Activated CD4-positive, alpha-beta T cell treated with anti-CD3 and anti-CD28 coated beads for 36 hours (primary cell): ENCODE results near the gene SPTLC1. TPM values are rescaled to one million over a fixed set of nuclear protein-coding genes. Genes with fewer than 3 reads are reported as not detected.
"Not testable (repeated sequence)": the region's sequence is repeated elsewhere in the genome, so short reads cannot be mapped to it uniquely, and the experiment has no call there.

Experiments used
- ATAC-seq: fragments of 200-7000 bp; cut with Tn5 transposase; one replicate; pipeline ENCODE4 v1.10.0; 2021; ENCODE audit warnings: mild to moderate bottlenecking, moderate library complexity
- CTCF ChIA-PET: fragments of 350-600 bp; sonication (Branson Sonifier 250); formaldehyde crosslinking; loops from one replicate; lab custom pipeline; 2021; ENCODE audit warnings: antibody characterized with exemption; lab: Charles Lee
- POLR2A ChIA-PET: fragments of 350-600 bp; sonication (Branson Sonifier 250); formaldehyde crosslinking; loops from one replicate; lab custom pipeline; 2021; ENCODE audit warnings: antibody characterized with exemption, inconsistent platforms; lab: Charles Lee
- DNase-seq: peaks from one replicate; pipeline ENCODE4 v3.0.0-alpha.2; 2020
- H3K27ac Mint-ChIP-seq: one replicate; pipeline ENCODE4 v1.8.0; 2021; ENCODE audit warnings: mixed read lengths
- H3K27me3 Mint-ChIP-seq: one replicate; pipeline ENCODE4 v1.8.0; 2021; ENCODE audit warnings: mixed read lengths
- H3K36me3 Mint-ChIP-seq: one replicate; pipeline ENCODE4 v1.8.0; 2021; ENCODE audit warnings: low read depth, mixed read lengths
- H3K4me1 Mint-ChIP-seq: one replicate; pipeline ENCODE4 v1.8.0; 2021; ENCODE audit warnings: mixed read lengths
- H3K4me3 Mint-ChIP-seq: one replicate; pipeline ENCODE4 v1.8.0; 2021; ENCODE audit warnings: mild to moderate bottlenecking, moderate library complexity, mixed read lengths
- H3K9me3 Mint-ChIP-seq: one replicate; pipeline ENCODE4 v1.8.0; 2021; ENCODE audit warnings: low read depth, mixed read lengths
- intact Hi-C, 2 experiments: fragments of 100-400 bp; cut with DNase I in 1 of 2; cut with micrococcal nuclease in 1 of 2; formaldehyde crosslinking; loops; one replicate each; pipeline versions ENCODE4 v1.14.2 to v1.15.1; 2022 to 2024; cut with DNase I, micrococcal nuclease
- total RNA-seq, 2 experiments: library from RNA; stranded (reverse); gene quantifications; one replicate each; pipeline ENCODE4 v1.2.3, GENCODE V29; 2021

The SPTLC1 gene, protein sequence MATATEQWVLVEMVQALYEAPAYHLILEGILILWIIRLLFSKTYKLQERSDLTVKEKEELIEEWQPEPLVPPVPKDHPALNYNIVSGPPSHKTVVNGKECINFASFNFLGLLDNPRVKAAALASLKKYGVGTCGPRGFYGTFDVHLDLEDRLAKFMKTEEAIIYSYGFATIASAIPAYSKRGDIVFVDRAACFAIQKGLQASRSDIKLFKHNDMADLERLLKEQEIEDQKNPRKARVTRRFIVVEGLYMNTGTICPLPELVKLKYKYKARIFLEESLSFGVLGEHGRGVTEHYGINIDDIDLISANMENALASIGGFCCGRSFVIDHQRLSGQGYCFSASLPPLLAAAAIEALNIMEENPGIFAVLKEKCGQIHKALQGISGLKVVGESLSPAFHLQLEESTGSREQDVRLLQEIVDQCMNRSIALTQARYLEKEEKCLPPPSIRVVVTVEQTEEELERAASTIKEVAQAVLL
- total RNA-seq, result 10 to 100 TPM; 45.9 to 46.6 TPM

DNA sequence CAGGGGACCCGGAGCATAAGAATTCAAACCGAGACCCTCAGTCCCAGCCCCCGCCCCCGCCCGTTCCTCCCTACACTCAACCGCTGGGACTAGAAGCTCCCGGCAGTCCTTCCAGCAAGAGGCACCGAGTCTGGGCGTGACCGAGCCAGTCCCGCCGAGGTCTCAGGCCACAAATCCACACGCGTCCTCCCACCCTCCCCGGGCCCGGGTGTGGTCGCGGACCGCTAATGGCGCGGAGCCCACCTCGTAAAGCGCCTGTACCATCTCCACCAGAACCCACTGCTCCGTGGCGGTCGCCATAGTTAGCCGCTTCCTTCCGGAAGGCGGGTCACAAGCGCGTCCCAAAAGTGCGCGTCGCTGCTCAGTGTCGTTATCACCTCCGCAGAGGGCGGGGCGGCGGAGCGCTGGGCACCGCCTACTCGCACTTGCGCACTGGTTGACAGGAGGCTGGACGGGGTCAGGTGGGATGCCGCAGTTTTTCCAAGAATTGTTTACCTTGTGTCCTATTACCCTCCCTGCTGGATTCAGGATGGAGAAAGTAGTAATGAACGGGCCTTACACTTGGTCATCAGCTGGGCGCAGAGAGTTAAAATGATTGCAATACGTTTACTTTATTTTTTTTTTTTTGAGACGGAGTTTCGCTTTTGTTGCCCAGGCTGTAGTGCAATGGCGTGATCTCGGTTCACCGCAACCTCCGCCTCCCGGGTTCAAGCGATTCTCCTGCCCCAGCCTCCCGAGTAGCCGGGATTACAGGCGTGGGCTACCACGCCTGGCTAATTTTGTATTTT, at the start of gene SPTLC1:
Gene SPTLC1, minus strand, starts transcription at position 343 of the 788 bp plus-strand sequence. Its CDS starts 43 bp downstream, at position 300.
- ChIA-PET POLR2A (interaction anchor here (0.5 kb wide), 1 partner anchor 210 kb away, joined by 3 read pairs; the partner anchor contains the start of gene NOL8), CTCF (interaction anchor here (0.8 kb wide), 1 partner anchor 1825 kb away, joined by 4 read pairs; no protein-coding TSS in a partner anchor)
- DNase-seq, result peak; percentile 97
- Mint-ChIP-seq H3K36me3 (peaks cover 23% of the 10 kb centered on the region), H3K27ac (peak within 1 kb of the TSS; percentile 98), H3K4me1 (peaks cover 26% of the 10 kb centered on the region), H3K9me3 (no peaks in the 10 kb centered on the region), H3K4me3 (peak within 1 kb of the TSS; percentile 95), H3K27me3 (no peaks in the 10 kb centered on the region)
- intact Hi-C loops, result loop anchor here in 1 of 2 experiments (1.0 to 10.0 kb wide), 10 partner anchors 17 to 1462 kb away; partner anchors contain the start of genes CARD19, CENPP, FAM120A and FAM120AOS
- ATAC-seq, result peak; percentile 99

DNA sequence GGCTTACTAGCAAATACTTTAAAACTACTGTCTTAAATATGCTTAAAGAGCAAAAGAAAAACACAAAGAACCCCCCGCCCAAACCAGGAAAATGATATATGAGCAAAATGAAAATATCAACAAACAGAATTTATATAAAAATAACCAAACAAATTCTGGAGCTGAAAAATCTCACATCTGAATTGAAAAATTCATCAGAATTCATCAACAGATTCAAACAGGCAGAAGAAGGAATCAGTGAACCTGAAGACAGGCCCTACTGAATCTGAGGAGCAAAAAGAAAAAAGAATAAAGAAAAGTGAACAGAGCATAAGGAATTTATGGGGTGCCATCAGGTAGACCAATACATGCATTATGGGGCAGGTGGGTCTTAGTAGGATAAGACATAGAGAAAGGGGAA, 49.8 kb upstream of the SPTLC1 start:
- CTCF ChIA-PET, result interaction anchor here (1.0 to 3.3 kb wide), 3 partner anchors 16 to 26 kb away, joined by 3 to 13 read pairs (median 4); no protein-coding TSS in a partner anchor
- peaks cover 11% of the 10 kb centered on the region for H3K9me3 Mint-ChIP-seq
- H3K4me3 Mint-ChIP-seq, result no peak overlapping the region
- H3K4me1 Mint-ChIP-seq, result no peaks in the 10 kb centered on the region
- intact Hi-C loops, result no loop called here
- no peak for DNase-seq
- H3K27me3 Mint-ChIP-seq, result peaks cover 5% of the 10 kb centered on the region
- no peak overlapping the region for H3K27ac Mint-ChIP-seq
- POLR2A ChIA-PET, result no interaction called here
- peaks cover 3% of the 10 kb centered on the region for H3K36me3 Mint-ChIP-seq
- no peak for ATAC-seq

DNA sequence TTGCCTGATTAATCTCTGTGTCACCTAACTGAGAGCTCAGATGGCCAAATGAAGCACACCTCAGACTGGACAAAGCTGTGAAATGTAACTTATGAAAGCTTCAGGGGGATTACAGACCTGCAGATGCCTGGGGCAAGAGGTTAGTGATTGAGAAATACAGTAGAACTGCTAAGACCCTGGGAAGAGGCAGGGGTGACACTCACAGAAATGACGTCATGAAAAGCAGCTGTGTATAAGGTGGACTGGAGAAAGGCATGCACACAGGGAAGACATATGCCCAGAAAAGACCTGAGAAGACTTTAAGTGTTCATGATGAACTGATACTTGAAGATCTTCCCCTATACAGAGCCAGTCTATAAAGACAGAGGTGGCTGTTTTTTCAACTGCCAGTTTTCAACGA, 49.3 kb upstream of the SPTLC1 start:
- POLR2A ChIA-PET, result no interaction called here
- DNase-seq, result no peak

GRCh38 chr9:92163276-92163675, 48.1 kb upstream of the SPTLC1 start:
- Mint-ChIP-seq H3K9me3 (peaks cover 11% of the 10 kb centered on the region), H3K36me3 (peaks cover 3% of the 10 kb centered on the region), H3K27me3 (peaks cover 6% of the 10 kb centered on the region), H3K4me1 (no peaks in the 10 kb centered on the region), H3K27ac (no peak overlapping the region), H3K4me3 (no peak overlapping the region)
- ChIA-PET CTCF (interaction anchor here (0.5 to 3.3 kb wide), 4 partner anchors 20 to 206 kb away, joined by 3 to 13 read pairs (median 4); no protein-coding TSS in a partner anchor), POLR2A (no interaction called here)
- ATAC-seq (no peak), DNase-seq (no peak)
- intact Hi-C loops, result no loop called here

More for the DNA sequence above, 49.3 kb upstream of the SPTLC1 start:
- H3K27ac Mint-ChIP-seq, result no peak overlapping the region
- intact Hi-C loops, result no loop called here
- CTCF ChIA-PET, result interaction anchor here (1.0 to 3.3 kb wide), 3 partner anchors 15 to 26 kb away, joined by 3 to 13 read pairs (median 4); no protein-coding TSS in a partner anchor
- peaks cover 4% of the 10 kb centered on the region for H3K27me3 Mint-ChIP-seq
- H3K36me3 Mint-ChIP-seq, result peaks cover 3% of the 10 kb centered on the region
- no peak overlapping the region for H3K4me3 Mint-ChIP-seq
- no peaks in the 10 kb centered on the region for H3K4me1 Mint-ChIP-seq
- no peak for ATAC-seq
- peaks cover 11% of the 10 kb centered on the region for H3K9me3 Mint-ChIP-seq

GRCh38 chr9:92160786-92161185, 45.6 kb upstream of the SPTLC1 start:
- intact Hi-C loops, result no loop called here
- CTCF ChIA-PET, result interaction anchor here (0.6 to 2.7 kb wide), 2 partner anchors 21 to 958 kb away, joined by 3 to 12 read pairs; no protein-coding TSS in a partner anchor
- ATAC-seq (no peak), DNase-seq (no peak)
- no peaks in the 10 kb centered on the region for H3K4me1 Mint-ChIP-seq
- peaks cover 3% of the 10 kb centered on the region for H3K36me3 Mint-ChIP-seq
- no peak overlapping the region for H3K4me3 Mint-ChIP-seq
- POLR2A ChIA-PET, result no interaction called here
- H3K9me3 Mint-ChIP-seq, result peaks cover 11% of the 10 kb centered on the region
- no peak overlapping the region for H3K27ac Mint-ChIP-seq
- H3K27me3 Mint-ChIP-seq, result peaks cover 8% of the 10 kb centered on the region

- H3K27ac Mint-ChIP-seq, result no peak overlapping the region
- ChIA-PET CTCF (no interaction called here), POLR2A (no interaction called here)
- no peaks in the 10 kb centered on the region for H3K36me3 Mint-ChIP-seq
- H3K27me3 Mint-ChIP-seq, result peaks cover 8% of the 10 kb centered on the region
- DNase-seq, result no peak
- peaks cover 1% of the 10 kb centered on the region for H3K9me3 Mint-ChIP-seq
- intact Hi-C loops, result no loop called here
- no peaks in the 10 kb centered on the region for H3K4me1 Mint-ChIP-seq
- ATAC-seq, result no peak
- no peak overlapping the region for H3K4me3 Mint-ChIP-seq
Measured at GRCh38 chr9:92159058-92159457, 43.8 kb upstream of the SPTLC1 start.

- Mint-ChIP-seq H3K27ac (no peak overlapping the region), H3K4me1 (no peaks in the 10 kb centered on the region)
- POLR2A ChIA-PET, result no interaction called here
Measured at GRCh38 chr9:92158097-92158601, 42.9 kb upstream of the SPTLC1 start.

DNA sequence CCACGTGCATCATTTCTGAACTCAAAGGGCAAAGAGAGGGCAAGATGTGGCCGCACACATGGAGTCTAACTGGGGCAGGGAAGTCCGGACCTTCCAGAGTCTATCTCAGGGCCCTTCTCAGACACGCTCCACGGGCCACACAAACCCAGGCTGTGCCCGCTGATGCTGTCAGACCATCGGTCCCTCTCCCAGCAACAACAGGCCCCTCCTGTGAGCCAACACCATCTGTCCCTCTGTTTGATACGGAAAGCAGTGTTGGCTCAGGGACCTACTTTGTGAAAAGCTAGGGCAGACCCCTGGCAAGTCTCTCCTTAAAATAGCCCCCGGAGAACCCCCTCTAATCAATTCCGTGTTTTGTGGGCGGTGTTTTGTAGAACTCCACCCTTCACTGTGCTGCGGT, 40.5 kb upstream of the SPTLC1 start:
- intact Hi-C loops, DNase-seq, H3K9me3 Mint-ChIP-seq, H3K4me1 Mint-ChIP-seq, ATAC-seq, H3K4me3 Mint-ChIP-seq, H3K27ac Mint-ChIP-seq, CTCF ChIA-PET, H3K27me3 Mint-ChIP-seq, POLR2A ChIA-PET, H3K36me3 Mint-ChIP-seq: not testable (repeated sequence)

More at GRCh38 chr9:92158097-92158601, 42.9 kb upstream of the SPTLC1 start:
- peaks cover 8% of the 10 kb centered on the region for H3K27me3 Mint-ChIP-seq
- H3K36me3 Mint-ChIP-seq, result no peaks in the 10 kb centered on the region
- no peaks in the 10 kb centered on the region for H3K9me3 Mint-ChIP-seq
- CTCF ChIA-PET, result no interaction called here
- H3K4me3 Mint-ChIP-seq, result no peak overlapping the region
- intact Hi-C loops, result no loop called here
- DNase-seq (no peak), ATAC-seq (no peak)

DNA sequence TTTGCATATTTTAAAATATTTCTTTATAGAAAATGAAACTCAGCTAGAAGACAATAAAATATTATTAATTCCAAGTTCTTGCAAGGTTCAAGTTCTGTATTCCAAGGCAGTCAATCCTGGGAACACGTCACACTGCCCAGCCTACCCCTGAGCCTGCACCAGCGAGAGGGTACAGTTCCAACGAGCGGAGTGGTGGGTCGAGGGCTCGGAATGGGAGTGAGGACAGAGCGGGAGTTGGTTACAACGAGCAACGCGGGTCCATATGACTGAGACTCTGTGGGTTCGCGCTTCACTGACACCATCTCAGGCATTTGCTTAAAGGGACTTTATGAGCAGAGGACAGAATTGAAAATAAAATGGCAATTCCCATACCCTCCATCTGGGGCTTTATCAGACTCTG, 40.0 kb upstream of the SPTLC1 start:
- POLR2A ChIA-PET, result no interaction called here
- ATAC-seq (no peak), DNase-seq (no peak)
- Mint-ChIP-seq H3K9me3 (no peaks in the 10 kb centered on the region), H3K36me3 (no peaks in the 10 kb centered on the region), H3K4me3 (no peak overlapping the region), H3K4me1 (no peaks in the 10 kb centered on the region), H3K27me3 (peaks cover 5% of the 10 kb centered on the region), H3K27ac (no peak overlapping the region)
- CTCF ChIA-PET, result interaction anchor here (0.9 kb wide), 1 partner anchor 12 kb away, joined by 3 read pairs; no protein-coding TSS in a partner anchor
- intact Hi-C loops, result no loop called here

- H3K9me3 Mint-ChIP-seq, DNase-seq, H3K4me3 Mint-ChIP-seq, H3K4me1 Mint-ChIP-seq, intact Hi-C loops, H3K36me3 Mint-ChIP-seq, H3K27me3 Mint-ChIP-seq, ATAC-seq, H3K27ac Mint-ChIP-seq: not testable (repeated sequence)
- ChIA-PET CTCF (interaction anchor here (2.8 kb wide), 1 partner anchor 13 kb away, joined by 10 read pairs; no protein-coding TSS in a partner anchor), POLR2A (interaction anchor here (0.6 kb wide), 1 partner anchor 109 kb away, joined by 3 read pairs; no protein-coding TSS in a partner anchor)
Measured at GRCh38 chr9:92153466-92154415, 38.5 kb upstream of the SPTLC1 start.
